ENCODE results near the gene SPATA2. TPM values are rescaled to one million over a fixed set of nuclear protein-coding genes. Genes with fewer than 3 reads are reported as not detected.
"Not testable (repeated sequence)": the region's sequence is repeated elsewhere in the genome, so short reads cannot be mapped to it uniquely, and the experiment has no call there.

Gene SPATA2
- polyA plus RNA-seq, 2 donors: 2.6 to 3.6 TPM

- 92 to 94% methylated on average over 15 of the region's 15 CpGs for WGBS, 2 donors
- Histone ChIP-seq H3K4me3 (ENCODE audit: low read depth in 1 of 2, low read length in 2 of 2) (no peak overlapping the region), H3K36me3 (ENCODE audit: control insufficient read depth in 2 of 2, insufficient read depth in 2 of 2, low read length in 1 of 2) (peaks cover 30 to 48% of the 10 kb centered on the region in 2 donors), H3K27ac (ENCODE audit: low read depth in 2 of 2, low read length in 1 of 2) (no peak overlapping the region), H3K27me3 (ENCODE audit: control insufficient read depth in 1 of 2, insufficient read depth in 2 of 2, low read length in 2 of 2) (no peaks in the 10 kb centered on the region), H3K4me1 (ENCODE audit: control insufficient read depth in 2 of 2, insufficient read depth in 2 of 2, low read length in 1 of 2) (peaks cover 0 to under 1% of the 10 kb centered on the region in 2 donors), H3K9me3 (ENCODE audit: control insufficient read depth in 2 of 2, insufficient read depth in 1 of 2, low read depth in 1 of 2, low read length in 1 of 2) (no peaks in the 10 kb centered on the region)
These were observed 8.6 kb downstream of the SPATA2 start for GRCh38 chr20:49906615-49907154.

- H3K27ac ChIP-seq (ENCODE audit: low read depth in 2 of 2, low read length in 1 of 2): no peak overlapping the region
- WGBS, 2 donors: 93 to 94% methylated on average over 37 of the region's 37 CpGs
- H3K36me3 ChIP-seq (ENCODE audit: control insufficient read depth in 2 of 2, insufficient read depth in 2 of 2, low read length in 1 of 2): peaks cover 30 to 48% of the 10 kb centered on the region in 2 donors
- H3K27me3 ChIP-seq (ENCODE audit: control insufficient read depth in 1 of 2, insufficient read depth in 2 of 2, low read length in 2 of 2): no peaks in the 10 kb centered on the region
- no peak overlapping the region for H3K4me3 ChIP-seq (ENCODE audit: low read depth in 1 of 2, low read length in 2 of 2)
- H3K4me1 ChIP-seq (ENCODE audit: control insufficient read depth in 2 of 2, insufficient read depth in 2 of 2, low read length in 1 of 2): no peaks in the 10 kb centered on the region
- no peaks in the 10 kb centered on the region for H3K9me3 ChIP-seq (ENCODE audit: control insufficient read depth in 2 of 2, insufficient read depth in 1 of 2, low read depth in 1 of 2, low read length in 1 of 2)
These were observed 9.2 kb downstream of the SPATA2 start for GRCh38 chr20:49906101-49906604.

GRCh38 chr20:49905415-49906091 lies 9.8 kb downstream of the SPATA2 start:
- H3K9me3 ChIP-seq (ENCODE audit: control insufficient read depth in 2 of 2, insufficient read depth in 1 of 2, low read depth in 1 of 2, low read length in 1 of 2): no peaks in the 10 kb centered on the region
- H3K27ac ChIP-seq (ENCODE audit: low read depth in 2 of 2, low read length in 1 of 2): no peak overlapping the region
- no peak overlapping the region for H3K4me3 ChIP-seq (ENCODE audit: low read depth in 1 of 2, low read length in 2 of 2)
- H3K36me3 ChIP-seq (ENCODE audit: control insufficient read depth in 2 of 2, insufficient read depth in 2 of 2, low read length in 1 of 2): peaks cover 30 to 48% of the 10 kb centered on the region in 2 donors
- 93 to 95% methylated on average over 29 of the region's 29 CpGs for WGBS, 2 donors
- H3K27me3 ChIP-seq (ENCODE audit: control insufficient read depth in 1 of 2, insufficient read depth in 2 of 2, low read length in 2 of 2): no peaks in the 10 kb centered on the region
- no peaks in the 10 kb centered on the region for H3K4me1 ChIP-seq (ENCODE audit: control insufficient read depth in 2 of 2, insufficient read depth in 2 of 2, low read length in 1 of 2)

- H3K4me1 ChIP-seq (ENCODE audit: control insufficient read depth in 2 of 2, insufficient read depth in 2 of 2, low read length in 1 of 2): no peaks in the 10 kb centered on the region
- H3K36me3 ChIP-seq (ENCODE audit: control insufficient read depth in 2 of 2, insufficient read depth in 2 of 2, low read length in 1 of 2): peaks cover 27 to 41% of the 10 kb centered on the region in 2 donors
- H3K27me3 ChIP-seq (ENCODE audit: control insufficient read depth in 1 of 2, insufficient read depth in 2 of 2, low read length in 2 of 2): no peaks in the 10 kb centered on the region
- no peaks in the 10 kb centered on the region for H3K9me3 ChIP-seq (ENCODE audit: control insufficient read depth in 2 of 2, insufficient read depth in 1 of 2, low read depth in 1 of 2, low read length in 1 of 2)
- no peak overlapping the region for H3K27ac ChIP-seq (ENCODE audit: low read depth in 2 of 2, low read length in 1 of 2)
- WGBS, 2 donors: 89 to 93% methylated on average over 17 of the region's 17 CpGs
- H3K4me3 ChIP-seq (ENCODE audit: low read depth in 1 of 2, low read length in 2 of 2): no peak overlapping the region
These were observed 10.7 kb downstream of the SPATA2 start for GRCh38 chr20:49904440-49905214.

GRCh38 chr20:49901588-49901987 lies 13.7 kb downstream of the SPATA2 start:
- Histone ChIP-seq H3K36me3 (ENCODE audit: control insufficient read depth in 2 of 2, insufficient read depth in 2 of 2, low read length in 1 of 2) (peaks cover 10 to 23% of the 10 kb centered on the region in 2 donors), H3K4me3 (ENCODE audit: low read depth in 1 of 2, low read length in 2 of 2) (no peak overlapping the region), H3K27me3 (ENCODE audit: control insufficient read depth in 1 of 2, insufficient read depth in 2 of 2, low read length in 2 of 2) (no peaks in the 10 kb centered on the region), H3K4me1 (ENCODE audit: control insufficient read depth in 2 of 2, insufficient read depth in 2 of 2, low read length in 1 of 2) (no peaks in the 10 kb centered on the region), H3K27ac (ENCODE audit: low read depth in 2 of 2, low read length in 1 of 2) (no peak overlapping the region), H3K9me3 (ENCODE audit: control insufficient read depth in 2 of 2, insufficient read depth in 1 of 2, low read depth in 1 of 2, low read length in 1 of 2) (no peaks in the 10 kb centered on the region)
- 70 to 80% methylated on average over 5 of the region's 5 CpGs for WGBS, 2 donors

GRCh38 chr20:49899541-49900383 lies 15.6 kb downstream of the SPATA2 start:
- Histone ChIP-seq H3K4me1 (ENCODE audit: control insufficient read depth in 2 of 2, insufficient read depth in 2 of 2, low read length in 1 of 2) (peaks cover 0 to under 1% of the 10 kb centered on the region in 2 donors), H3K36me3 (ENCODE audit: control insufficient read depth in 2 of 2, insufficient read depth in 2 of 2, low read length in 1 of 2) (peaks cover under 1 to 6% of the 10 kb centered on the region in 2 donors), H3K4me3 (ENCODE audit: low read depth in 1 of 2, low read length in 2 of 2) (no peak overlapping the region), H3K27me3 (ENCODE audit: control insufficient read depth in 1 of 2, insufficient read depth in 2 of 2, low read length in 2 of 2) (no peaks in the 10 kb centered on the region), H3K9me3 (ENCODE audit: control insufficient read depth in 2 of 2, insufficient read depth in 1 of 2, low read depth in 1 of 2, low read length in 1 of 2) (no peaks in the 10 kb centered on the region), H3K27ac (ENCODE audit: low read depth in 2 of 2, low read length in 1 of 2) (no peak overlapping the region)
- WGBS, 2 donors: 68% methylated on average over 10 of the region's 10 CpGs

- Histone ChIP-seq H3K4me3 (ENCODE audit: low read depth in 1 of 2, low read length in 2 of 2) (no peak overlapping the region), H3K9me3 (ENCODE audit: control insufficient read depth in 2 of 2, insufficient read depth in 1 of 2, low read depth in 1 of 2, low read length in 1 of 2) (no peaks in the 10 kb centered on the region), H3K27ac (ENCODE audit: low read depth in 2 of 2, low read length in 1 of 2) (no peak overlapping the region), H3K4me1 (ENCODE audit: control insufficient read depth in 2 of 2, insufficient read depth in 2 of 2, low read length in 1 of 2) (peaks cover 0 to 2% of the 10 kb centered on the region in 2 donors), H3K36me3 (ENCODE audit: control insufficient read depth in 2 of 2, insufficient read depth in 2 of 2, low read length in 1 of 2) (peaks cover 0 to 2% of the 10 kb centered on the region in 2 donors), H3K27me3 (ENCODE audit: control insufficient read depth in 1 of 2, insufficient read depth in 2 of 2, low read length in 2 of 2) (no peaks in the 10 kb centered on the region)
- WGBS, 2 donors: 84 to 89% methylated on average over 6 of the region's 6 CpGs
These were observed 19.1 kb downstream of the SPATA2 start for GRCh38 chr20:49896204-49896603.

GRCh38 chr20:49895474-49896093 lies 19.7 kb downstream of the SPATA2 start:
- not testable (repeated sequence) for H3K27me3 ChIP-seq (ENCODE audit: control insufficient read depth in 1 of 2, insufficient read depth in 2 of 2, low read length in 2 of 2); H3K9me3 ChIP-seq (ENCODE audit: control insufficient read depth in 2 of 2, insufficient read depth in 1 of 2, low read depth in 1 of 2, low read length in 1 of 2); H3K4me3 ChIP-seq (ENCODE audit: low read depth in 1 of 2, low read length in 2 of 2); H3K4me1 ChIP-seq (ENCODE audit: control insufficient read depth in 2 of 2, insufficient read depth in 2 of 2, low read length in 1 of 2); H3K27ac ChIP-seq (ENCODE audit: low read depth in 2 of 2, low read length in 1 of 2); H3K36me3 ChIP-seq (ENCODE audit: control insufficient read depth in 2 of 2, insufficient read depth in 2 of 2, low read length in 1 of 2)
- 82 to 83% methylated on average over 7 of the region's 7 CpGs for WGBS, 2 donors

- no peak overlapping the region for H3K4me3 ChIP-seq (ENCODE audit: low read depth in 1 of 2, low read length in 2 of 2)
These were observed 21.3 kb downstream of the SPATA2 start for GRCh38 chr20:49894073-49894470.

More at GRCh38 chr20:49894073-49894470, 21.3 kb downstream of the SPATA2 start:
- Histone ChIP-seq H3K27ac (ENCODE audit: low read depth in 2 of 2, low read length in 1 of 2) (no peak overlapping the region), H3K4me1 (ENCODE audit: control insufficient read depth in 2 of 2, insufficient read depth in 2 of 2, low read length in 1 of 2) (peaks cover 2 to 3% of the 10 kb centered on the region in 2 donors), H3K27me3 (ENCODE audit: control insufficient read depth in 1 of 2, insufficient read depth in 2 of 2, low read length in 2 of 2) (no peaks in the 10 kb centered on the region), H3K9me3 (ENCODE audit: control insufficient read depth in 2 of 2, insufficient read depth in 1 of 2, low read depth in 1 of 2, low read length in 1 of 2) (no peaks in the 10 kb centered on the region), H3K36me3 (ENCODE audit: control insufficient read depth in 2 of 2, insufficient read depth in 2 of 2, low read length in 1 of 2) (peaks cover 0 to 5% of the 10 kb centered on the region in 2 donors)
- WGBS, 2 donors: 62 to 63% methylated on average over 6 of the region's 6 CpGs
